AG04450 (cell line): ENCODE measurements around the gene PCSK6. TPM values are rescaled to one million over a fixed set of nuclear protein-coding genes. Genes with fewer than 3 reads are reported as not detected.

Experiments used
- CTCF ChIA-PET: fragments of 300-600, 350-600 bp; formaldehyde crosslinking; extraction: SDS; loops from one replicate; lab custom pipeline; 2022; ENCODE audit warnings: antibody characterized with exemption, inconsistent platforms; lab: Charles Lee
- POLR2A ChIA-PET: fragments of 350-600 bp; formaldehyde crosslinking; extraction: SDS; loops from one replicate; lab custom pipeline; 2021; ENCODE audit warnings: antibody characterized with exemption, inconsistent platforms; lab: Yijun Ruan, JAX
- DNase-seq: peaks from one replicate; pipeline ENCODE4 v3.0.0-alpha.2; 2011; ENCODE audit warnings: low read depth, low spot score
- H3K27ac ChIP-seq: one replicate; pipeline ENCODE4 v1.5.1; 2012; ENCODE audit warnings: low read depth, low read length, control low read depth
- H3K27me3 ChIP-seq: one replicate; pipeline ENCODE4 v1.6.0; 2012; ENCODE audit warnings: low read length; ENCODE audit not compliant: control insufficient read depth, insufficient read depth
- H3K4me3 ChIP-seq: 2 replicates; pipeline ENCODE4 v1.5.1; 2011; ENCODE audit warnings: mild to moderate bottlenecking, low read depth, low read length, control low read depth
- H3K9me3 ChIP-seq: 2 replicates; pipeline ENCODE4 v1.5.1; 2012; ENCODE audit warnings: low read length; ENCODE audit not compliant: control insufficient read depth, insufficient read depth
- polyA plus RNA-seq: library from polyadenylated mRNA; depleted of rRNA; stranded (reverse); fragments of >200 nt; gene quantifications from 2 replicates; pipeline ENCODE4 v1.2.3, GENCODE V29; 2011
- TF ChIP-seq, protein P1 (sequence below): IDR thresholded peaks from 2 replicates; pipeline ENCODE4 v1.5.1; 2011; ENCODE audit warnings: low read depth, low read length, control low read depth, inconsistent platforms

The PCSK6 gene
- polyA plus RNA-seq, 1 experiment: 0.06 TPM

DNA sequence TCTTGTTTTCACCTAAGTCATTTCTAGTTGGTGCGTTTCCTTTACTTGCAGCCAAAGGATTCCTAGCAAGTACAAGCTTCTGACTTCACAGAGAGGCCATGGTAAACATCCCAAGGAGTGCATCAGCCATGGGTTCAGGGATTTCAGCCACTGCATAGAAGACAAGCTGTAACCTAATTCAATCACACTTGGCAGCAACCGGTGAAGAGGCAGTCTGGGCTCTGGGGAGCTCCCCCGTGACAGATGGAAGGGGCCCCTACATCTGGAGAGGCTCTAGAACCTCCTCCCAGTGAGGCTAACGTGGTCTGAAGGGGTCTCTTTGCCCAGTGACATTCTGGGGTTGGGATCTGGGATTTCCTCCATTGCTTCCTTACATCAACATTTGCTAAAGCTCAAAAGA, 186.1 kb downstream of the PCSK6 start:
- Histone ChIP-seq H3K9me3 (no peaks in the 10 kb centered on the region), H3K27ac (no peak overlapping the region), H3K27me3 (peaks cover 4% of the 10 kb centered on the region), H3K4me3 (no peak overlapping the region)
- POLR2A ChIA-PET: no interaction called here
- CTCF ChIA-PET: interaction anchor here (1.1 to 12.0 kb wide), 2 partner anchors 10 to 336 kb away, joined by 4 to 232 read pairs; no protein-coding TSS in a partner anchor
- no peak for DNase-seq
- TF ChIP-seq, protein P1, sequence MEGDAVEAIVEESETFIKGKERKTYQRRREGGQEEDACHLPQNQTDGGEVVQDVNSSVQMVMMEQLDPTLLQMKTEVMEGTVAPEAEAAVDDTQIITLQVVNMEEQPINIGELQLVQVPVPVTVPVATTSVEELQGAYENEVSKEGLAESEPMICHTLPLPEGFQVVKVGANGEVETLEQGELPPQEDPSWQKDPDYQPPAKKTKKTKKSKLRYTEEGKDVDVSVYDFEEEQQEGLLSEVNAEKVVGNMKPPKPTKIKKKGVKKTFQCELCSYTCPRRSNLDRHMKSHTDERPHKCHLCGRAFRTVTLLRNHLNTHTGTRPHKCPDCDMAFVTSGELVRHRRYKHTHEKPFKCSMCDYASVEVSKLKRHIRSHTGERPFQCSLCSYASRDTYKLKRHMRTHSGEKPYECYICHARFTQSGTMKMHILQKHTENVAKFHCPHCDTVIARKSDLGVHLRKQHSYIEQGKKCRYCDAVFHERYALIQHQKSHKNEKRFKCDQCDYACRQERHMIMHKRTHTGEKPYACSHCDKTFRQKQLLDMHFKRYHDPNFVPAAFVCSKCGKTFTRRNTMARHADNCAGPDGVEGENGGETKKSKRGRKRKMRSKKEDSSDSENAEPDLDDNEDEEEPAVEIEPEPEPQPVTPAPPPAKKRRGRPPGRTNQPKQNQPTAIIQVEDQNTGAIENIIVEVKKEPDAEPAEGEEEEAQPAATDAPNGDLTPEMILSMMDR: no peak

DNA sequence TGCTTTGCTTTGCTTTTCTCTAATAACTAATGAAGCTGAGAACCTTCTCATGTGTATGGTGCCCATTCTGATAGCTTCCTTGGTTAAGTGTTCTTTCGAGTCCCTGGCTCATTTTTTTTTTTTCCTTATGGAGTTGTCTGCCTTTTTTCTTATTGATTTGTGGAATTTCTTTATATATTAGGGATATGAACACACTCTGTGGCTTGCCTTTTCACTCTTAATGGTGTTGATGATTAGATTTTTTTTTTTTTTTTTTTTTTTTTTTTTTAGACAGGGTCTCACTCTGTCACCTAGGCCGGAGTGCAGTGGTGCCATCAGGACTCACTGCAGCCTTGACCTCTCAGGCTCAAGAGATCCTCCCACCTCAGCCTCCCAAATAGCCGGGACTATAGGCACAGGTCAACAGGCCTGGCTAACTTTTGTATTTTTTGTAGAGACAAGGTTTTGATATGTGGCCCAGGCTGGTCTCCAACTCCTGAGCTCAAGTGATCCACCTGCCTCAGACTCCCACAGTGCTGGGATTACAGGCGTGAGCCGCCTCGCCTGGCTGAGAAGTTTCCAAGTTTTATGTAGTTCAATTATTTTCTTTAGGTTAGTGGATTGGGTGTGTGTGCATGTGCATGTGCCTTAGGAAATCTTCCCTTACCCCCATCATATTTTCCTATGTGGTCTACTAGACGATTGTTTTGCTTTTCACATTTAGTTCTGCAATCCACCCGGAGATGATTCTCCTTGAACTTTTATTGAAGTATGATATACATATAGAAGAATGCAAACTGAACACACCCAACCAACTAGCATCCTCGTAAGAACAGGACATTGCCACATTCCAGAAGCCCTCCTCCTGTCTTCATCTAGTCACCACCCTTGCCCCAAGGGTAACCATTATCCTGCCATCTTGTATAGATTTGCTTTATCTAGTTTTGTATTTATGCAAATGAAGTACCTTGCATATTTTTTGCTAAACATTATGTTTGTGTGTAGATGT, 192.8 kb downstream of the PCSK6 start:
- no peak for DNase-seq
- ChIA-PET CTCF (interaction anchor here (0.6 to 12.0 kb wide), 4 partner anchors 13 to 646 kb away, joined by 3 to 232 read pairs (median 5); no protein-coding TSS in a partner anchor), POLR2A (no interaction called here)
- H3K9me3 ChIP-seq: no peaks in the 10 kb centered on the region
- H3K4me3 ChIP-seq: peak overlapping the region; percentile 65
- H3K27me3 ChIP-seq: peaks cover 2% of the 10 kb centered on the region
- TF ChIP-seq, protein P1: no peak
- peak overlapping the region; percentile 39 for H3K27ac ChIP-seq

DNA sequence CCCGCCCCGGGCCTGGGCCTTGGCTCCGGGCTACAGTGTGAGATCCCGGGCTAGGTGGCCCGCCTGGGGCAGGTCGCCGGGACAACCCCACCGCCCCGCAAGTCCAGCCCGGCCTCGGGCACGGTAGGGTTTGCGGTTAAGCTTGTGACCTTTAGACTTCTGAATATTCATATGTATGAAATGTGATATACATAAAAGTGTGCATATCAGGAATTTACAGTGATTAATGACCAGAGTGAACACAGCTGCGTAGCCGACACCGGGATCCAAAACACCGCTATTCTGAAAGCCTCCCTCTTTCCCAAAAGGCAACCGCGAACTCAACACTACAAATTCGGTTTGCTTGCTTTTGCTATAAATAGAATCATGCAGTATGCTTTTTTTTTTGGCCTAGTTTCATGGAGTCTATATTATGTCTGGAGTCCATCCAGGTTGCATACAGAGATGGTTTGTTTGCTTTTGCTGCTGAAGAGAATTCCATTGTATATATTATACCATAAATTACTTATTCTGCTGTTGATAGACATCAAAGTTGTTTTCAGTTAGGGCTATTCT, 193.8 kb downstream of the PCSK6 start:
- CTCF ChIA-PET: interaction anchor here (0.7 to 12.0 kb wide), 3 partner anchors 289 to 645 kb away, joined by 3 to 232 read pairs (median 5); no protein-coding TSS in a partner anchor
- peak; percentile 32 for DNase-seq

DNA sequence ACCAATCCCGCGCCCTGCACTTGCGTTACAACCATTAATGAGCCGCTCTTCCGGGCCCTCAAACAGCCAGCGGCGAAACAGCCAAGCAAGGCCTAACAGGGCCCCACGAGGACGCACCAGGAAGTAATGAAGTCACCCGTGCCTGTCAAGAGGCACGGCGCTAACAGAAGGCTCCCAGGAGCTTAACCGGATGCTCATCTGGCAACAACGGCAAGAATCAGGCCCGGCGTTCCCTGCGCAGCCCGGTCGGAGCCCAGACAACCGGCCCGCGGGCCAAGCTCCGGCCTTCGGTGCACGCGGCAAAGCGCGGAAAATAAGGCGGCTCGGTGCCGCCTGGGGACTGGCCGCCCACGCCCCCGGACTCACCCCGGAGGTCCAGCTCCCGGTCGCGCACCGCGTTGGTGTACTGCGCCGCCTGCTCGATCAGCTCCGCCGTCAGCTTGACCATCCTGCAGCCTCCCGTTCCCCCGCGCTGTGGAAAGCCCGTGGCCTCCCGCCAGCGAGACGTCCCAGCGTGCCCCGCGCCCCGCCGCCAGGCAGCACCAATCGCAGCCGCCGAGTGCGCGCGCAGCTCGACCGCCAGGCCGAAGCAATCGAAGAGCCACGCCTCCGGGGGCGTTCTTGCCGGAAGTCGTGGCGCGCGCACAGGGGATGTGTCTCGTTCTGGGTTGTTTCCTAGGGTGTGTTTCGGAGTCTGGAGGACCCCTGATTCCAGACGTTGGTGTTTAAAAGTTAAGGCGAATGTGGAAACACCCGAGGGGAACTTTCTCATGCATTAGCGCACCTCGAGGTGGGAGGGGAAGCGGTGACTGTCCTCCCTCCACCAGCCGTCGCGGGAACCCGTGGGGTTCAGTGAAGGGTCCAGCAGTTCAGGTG, 194.5 kb downstream of the PCSK6 start, which contains the start of gene SNRPA1:
SNRPA1 (minus strand) TSS at position 518 of the 876 bp plus-strand sequence; CDS start at position 448, 70 bp downstream.
- no peaks in the 10 kb centered on the region for H3K9me3 ChIP-seq
- TF ChIP-seq, protein P1: no peak
- H3K27me3 ChIP-seq: no peaks in the 10 kb centered on the region
- peak; percentile 81 for DNase-seq
- H3K27ac ChIP-seq: peak within 1 kb of the TSS; percentile 93
- H3K4me3 ChIP-seq: peak within 1 kb of the TSS; percentile 65
- ChIA-PET POLR2A (interaction anchor here (0.6 to 0.8 kb wide), 4 partner anchors 39 to 1818 kb away, joined by 3 to 4 read pairs (median 3); no protein-coding TSS in a partner anchor), CTCF (interaction anchor here (1.0 to 3.1 kb wide), 3 partner anchors 279 to 346 kb away, joined by 3 to 30 read pairs (median 3); no protein-coding TSS in a partner anchor)

More for the DNA sequence above, 193.8 kb downstream of the PCSK6 start:
- H3K4me3 ChIP-seq: peak overlapping the region; percentile 65
- no peaks in the 10 kb centered on the region for H3K9me3 ChIP-seq
- TF ChIP-seq, protein P1: no peak
- H3K27me3 ChIP-seq: no peaks in the 10 kb centered on the region
- H3K27ac ChIP-seq: peak overlapping the region; percentile 93
- POLR2A ChIA-PET: interaction anchor here (0.7 to 0.8 kb wide), 3 partner anchors 39 to 726 kb away, joined by 3 to 4 read pairs (median 3); no protein-coding TSS in a partner anchor
